Ascending aorta (tissue), 2 donors: ENCODE results near the gene NEURL1. TPM values are rescaled to one million over a fixed set of nuclear protein-coding genes. Genes with fewer than 3 reads are reported as not detected.
A peak's percentile ranks its signal among the peaks of the same experiment; 100 is the strongest.

Source experiments
- DNase-seq, 2 donors: peaks; one replicate each; pipeline ENCODE4 v3.0.0-alpha.2; 2019; ENCODE audit warnings: low spot score in 2 of 2
- H3K27ac ChIP-seq, 2 donors: fragments of 200-600 bp; sonication (generic); one replicate each; pipeline ENCODE4 v1.5.1; 2016 to 2017; ENCODE audit warnings: mild to moderate bottlenecking in 1 of 2
- H3K27me3 ChIP-seq: fragments of 200-600 bp; sonication (generic); one replicate; pipeline ENCODE4 v1.5.1; 2017
- H3K36me3 ChIP-seq, 2 donors: fragments of 200-600 bp; sonication (generic); one replicate each; pipeline ENCODE4 v1.5.1; 2016
- H3K4me1 ChIP-seq, 2 donors: fragments of 200-600 bp; sonication (generic); one replicate each; pipeline ENCODE4 v1.5.1; 2016 to 2017; ENCODE audit warnings: mild to moderate bottlenecking in 1 of 2
- H3K4me3 ChIP-seq, 2 donors: fragments of 200-600 bp; sonication (generic); one replicate each; pipeline ENCODE4 v1.5.1; 2016 to 2017; ENCODE audit warnings: mild to moderate bottlenecking in 1 of 2
- H3K9me3 ChIP-seq, 2 donors: fragments of 200-600 bp; sonication (generic); one replicate each; pipeline ENCODE4 v1.5.1; 2016
- CTCF ChIP-seq, 3 experiments: fragments of 200-600 bp in 2 of 3; fragments of 450-650 bp in 1 of 3; sonication (generic) in 2 of 3; IDR thresholded peaks; one replicate each; pipeline ENCODE4 v1.5.1; 2016 to 2019; ENCODE audit warnings: antibody characterized with exemption in 3 of 3, mild to moderate bottlenecking in 1 of 3, moderate library complexity in 1 of 3
- intact Hi-C: fragments of 100-400 bp; cut with DNase I; formaldehyde crosslinking; loops from one replicate; pipeline ENCODE4 v1.15.1; 2023
- total RNA-seq: library from RNA; depleted of rRNA; stranded (reverse); fragments of >200 nt; gene quantifications from one replicate; pipeline ENCODE4 v1.1.0, GENCODE V29; 2016

The NEURL1 gene
- not detected for total RNA-seq

GRCh38 chr10:103493362-103493915 lies at the start of gene NEURL1:
TSS of gene NEURL1 (plus strand) at chr10:103493705. CDS start at chr10:103494388, 683 bp downstream.
- no peaks in the 10 kb centered on the region for H3K36me3 ChIP-seq
- intact Hi-C loops = no loop called here
- peaks cover 16% of the 10 kb centered on the region for H3K27me3 ChIP-seq
- H3K4me1 ChIP-seq = no peaks in the 10 kb centered on the region
- peak within 1 kb of the TSS; percentile 64 to 72 for H3K4me3 ChIP-seq
- no peak for DNase-seq
- no peak for TF ChIP-seq CTCF (IDR thresholded peaks at IDR 0.05)
- no peaks in the 10 kb centered on the region for H3K9me3 ChIP-seq
- no peak within 1 kb of the TSS for H3K27ac ChIP-seq

DNA sequence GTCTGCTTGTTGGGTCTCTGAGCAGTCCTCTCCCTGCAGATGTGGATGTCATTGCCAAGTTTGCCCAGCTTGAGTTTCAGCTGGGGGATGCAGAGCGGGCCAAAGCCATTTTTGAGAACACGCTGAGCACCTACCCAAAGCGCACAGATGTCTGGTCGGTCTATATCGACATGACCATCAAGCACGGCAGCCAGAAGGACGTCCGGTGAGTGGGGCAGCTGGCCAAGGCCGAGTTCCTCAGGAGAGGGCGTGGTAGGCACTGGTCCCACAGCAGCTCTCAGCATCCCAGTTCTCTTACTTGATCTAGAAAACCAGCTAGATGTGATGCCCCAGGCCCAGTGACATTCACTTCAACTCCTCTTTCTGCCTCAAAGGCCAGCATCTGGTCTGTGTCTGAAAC lies 49.0 kb upstream of the NEURL1 start:
- no peak for TF ChIP-seq CTCF (IDR thresholded peaks at IDR 0.05)
- Histone ChIP-seq H3K9me3 (no peaks in the 10 kb centered on the region), H3K27ac (peak overlapping the region; percentile 90 to 95), H3K27me3 (no peaks in the 10 kb centered on the region), H3K4me3 (no peak overlapping the region), H3K4me1 (peaks cover 35 to 43% of the 10 kb centered on the region in 2 donors), H3K36me3 (peaks cover 70 to 85% of the 10 kb centered on the region in 2 donors)
- DNase-seq = no peak
- intact Hi-C loops = no loop called here

GRCh38 chr10:103445366-103445765 lies 48.1 kb upstream of the NEURL1 start:
- no peak for TF ChIP-seq CTCF (IDR thresholded peaks at IDR 0.05)
- DNase-seq = no peak
- peaks cover 62 to 84% of the 10 kb centered on the region in 2 donors for H3K36me3 ChIP-seq

GRCh38 chr10:103445767-103446567 lies 47.5 kb upstream of the NEURL1 start:
- Histone ChIP-seq H3K27me3 (no peaks in the 10 kb centered on the region), H3K9me3 (no peaks in the 10 kb centered on the region), H3K4me1 (peaks cover 36 to 54% of the 10 kb centered on the region in 2 donors), H3K27ac (peak overlapping the region; percentile 90 to 95), H3K4me3 (no peak overlapping the region), H3K36me3 (peaks cover 56 to 78% of the 10 kb centered on the region in 2 donors)
- peak; percentile 49 to 95 for DNase-seq
- intact Hi-C loops = loop anchor here (2.0 kb wide), 1 partner anchor 49 kb away; the partner anchor contains the start of genes ATP5MK and PDCD11
- TF ChIP-seq CTCF (IDR thresholded peaks at IDR 0.05) = no peak

More at GRCh38 chr10:103445366-103445765, 48.1 kb upstream of the NEURL1 start:
- Histone ChIP-seq H3K9me3 (no peaks in the 10 kb centered on the region), H3K4me1 (peaks cover 36 to 51% of the 10 kb centered on the region in 2 donors), H3K4me3 (no peak overlapping the region), H3K27me3 (no peaks in the 10 kb centered on the region), H3K27ac (peak overlapping the region; percentile 90 to 95)
- intact Hi-C loops = no loop called here

GRCh38 chr10:103447187-103447586 lies 46.3 kb upstream of the NEURL1 start:
- no peak for DNase-seq
- H3K36me3 ChIP-seq = peaks cover 56 to 66% of the 10 kb centered on the region in 2 donors
- H3K27me3 ChIP-seq = no peaks in the 10 kb centered on the region
- intact Hi-C loops = loop anchor here (2.0 kb wide), 1 partner anchor 50 kb away; the partner anchor contains the start of genes ATP5MK and PDCD11
- no peak overlapping the region for H3K4me3 ChIP-seq
- no peaks in the 10 kb centered on the region for H3K9me3 ChIP-seq
- peak overlapping the region; percentile 90 to 95 for H3K27ac ChIP-seq
- peaks cover 36 to 54% of the 10 kb centered on the region in 2 donors for H3K4me1 ChIP-seq
- TF ChIP-seq CTCF (IDR thresholded peaks at IDR 0.05) = no peak
